HCT116 (cell line): ENCODE data around the gene KRT13. TPM values are rescaled to one million over a fixed set of nuclear protein-coding genes. Genes with fewer than 3 reads are reported as not detected.

Experiments used
- ATAC-seq: fragments of 200-7000 bp; cut with Tn5 transposase; 2 replicates; pipeline ENCODE4 v1.9.1; 2020; ENCODE audit warnings: mild to moderate bottlenecking, moderate library complexity
- BruUV-seq: library from RNA; stranded (reverse); fragments of 400-500 nt; replicated peaks from 2 replicates; lab custom pipeline; 2021; lab: Mats Ljungman, UMichigan
- CTCF ChIA-PET: fragments of 300-600 bp; sonication (Branson Sonifier 250); formaldehyde crosslinking; loops from one replicate; lab custom pipeline; 2021; ENCODE audit warnings: antibody characterized with exemption; lab: Charles Lee
- POLR2A ChIA-PET: fragments of 300-600, 350-600 bp; sonication (Branson Sonifier 250); formaldehyde crosslinking; loops from one replicate; lab custom pipeline; 2021; ENCODE audit warnings: antibody characterized with exemption; lab: Charles Lee
- RAD21 ChIA-PET, 2 experiments: fragments of 300-600 bp; sonication (Branson Sonifier 250); formaldehyde crosslinking; loops; one replicate each; lab custom pipeline; 2023; ENCODE audit warnings: low total read pairs in 2 of 2; ENCODE audit not compliant: uncharacterized antibody in 2 of 2, unreplicated experiment in 2 of 2, low non-redundant PET in 1 of 2; lab: Charles Lee
- DNase-seq: peaks from one replicate; pipeline ENCODE4 v3.0.0-alpha.2; 2010; ENCODE audit warnings: low read depth, low spot score
- H2AFZ ChIP-seq: fragments of 200-600 bp; shearing (Covaris generic), sonication (generic); 2 replicates; pipeline ENCODE4 v1.6.1; 2017; ENCODE audit warnings: low read depth, mixed run types, mixed read lengths, antibody characterized with exemption, low read length; ENCODE audit not compliant: poor library complexity, severe bottlenecking
- H3K27ac ChIP-seq: 2 replicates; pipeline ENCODE4 v1.5.1; 2012; ENCODE audit warnings: low read depth, low read length
- H3K27me3 ChIP-seq: fragments of 200-600 bp; sonication (generic); 2 replicates; pipeline ENCODE4 v1.6.1; 2016; ENCODE audit warnings: mixed run types, low read length, mixed read lengths; ENCODE audit not compliant: insufficient read depth
- H3K36me3 ChIP-seq, 2 experiments: fragments of 200-500 bp in 1 of 2; fragments of 200-600 bp in 1 of 2; sonication (Bioruptor generic) in 1 of 2; sonication (generic) in 1 of 2; 2 replicates each; pipeline versions ENCODE4 v1.5.1 to v1.6.1; 2014 to 2016; ENCODE audit warnings: low read length in 2 of 2, inconsistent platforms in 1 of 2, mixed read lengths in 1 of 2, mixed run types in 1 of 2; ENCODE audit not compliant: insufficient read depth in 2 of 2, control insufficient read depth in 1 of 2
- H3K4me1 ChIP-seq, 2 experiments: fragments of 200-600 bp in 1 of 2; sonication (generic) in 1 of 2; 2 replicates each; pipeline versions ENCODE4 v1.5.1 to v1.6.1; 2012 to 2017; ENCODE audit warnings: low read length in 2 of 2, inconsistent platforms in 1 of 2, mild to moderate bottlenecking in 1 of 2, mixed read lengths in 1 of 2, mixed run types in 1 of 2, moderate library complexity in 1 of 2; ENCODE audit not compliant: insufficient read depth in 2 of 2, control insufficient read depth in 1 of 2
- H3K4me2 ChIP-seq: fragments of 200-600 bp; sonication (generic); 2 replicates; pipeline ENCODE4 v1.6.1; 2017; ENCODE audit warnings: mixed run types, low read length, mixed read lengths
- H3K4me3 ChIP-seq, 2 experiments: fragments of 200-600 bp in 1 of 2; sonication (generic) in 1 of 2; replicated peaks in 1 of 2; 2 replicates each; pipeline ENCODE4 v1.5.1; 2011 to 2016; ENCODE audit warnings: low read length in 2 of 2, control low read depth in 1 of 2, low read depth in 1 of 2, mild to moderate bottlenecking in 1 of 2, mixed read lengths in 1 of 2, mixed run types in 1 of 2
- H3K79me2 ChIP-seq: fragments of 200-600 bp; sonication (generic); 2 replicates; pipeline ENCODE4 v1.6.1; 2017; ENCODE audit warnings: mild to moderate bottlenecking, mixed run types, low read length, moderate library complexity, mixed read lengths; ENCODE audit not compliant: insufficient read depth
- H3K9ac ChIP-seq: fragments of 200-600 bp; sonication (generic); 2 replicates; pipeline ENCODE4 v1.6.1; 2016; ENCODE audit warnings: low read length, mixed read lengths
- H3K9me2 ChIP-seq: fragments of 200-600 bp; sonication (generic), shearing (Covaris generic); 2 replicates; pipeline ENCODE4 v1.6.1; 2017; ENCODE audit warnings: mixed run types, mild to moderate bottlenecking, moderate library complexity; ENCODE audit not compliant: insufficient read depth
- H3K9me3 ChIP-seq, 2 experiments: fragments of 200-500 bp in 1 of 2; fragments of 200-600 bp in 1 of 2; sonication (Bioruptor generic) in 1 of 2; sonication (generic) in 1 of 2; 2 replicates each; pipeline ENCODE4 v1.6.1; 2014 to 2017; ENCODE audit warnings: low read length in 2 of 2, mixed read lengths in 2 of 2, inconsistent platforms in 1 of 2, low read depth in 1 of 2, mild to moderate bottlenecking in 1 of 2, mixed run types in 1 of 2, moderate library complexity in 1 of 2; ENCODE audit not compliant: control insufficient read depth in 1 of 2, insufficient read depth in 1 of 2
- H4K20me1 ChIP-seq: fragments of 200-600 bp; sonication (generic), shearing (Covaris generic); 2 replicates; pipeline ENCODE4 v1.6.1; 2017; ENCODE audit warnings: mixed run types, mild to moderate bottlenecking, moderate library complexity; ENCODE audit not compliant: insufficient read depth
- ELF1 ChIP-seq: IDR thresholded peaks from 2 replicates; pipeline ENCODE4 v1.6.1; 2012; ENCODE audit warnings: low read depth, borderline replicate concordance
- EZH2phosphoT487 ChIP-seq: fragments of 200-600 bp; IDR thresholded peaks from 2 replicates; pipeline ENCODE4 v1.6.1; 2018; ENCODE audit warnings: antibody characterized with exemption, borderline replicate concordance
- JUND ChIP-seq: IDR thresholded peaks from 2 replicates; pipeline ENCODE4 v1.6.1; 2012
- RAD21 ChIP-seq: IDR thresholded peaks from 2 replicates; pipeline ENCODE4 v1.6.1; 2012; ENCODE audit warnings: low read depth, mild to moderate bottlenecking
- REST ChIP-seq: IDR thresholded peaks from 2 replicates; pipeline ENCODE4 v1.6.1; 2012; ENCODE audit warnings: low read depth
- SP1 ChIP-seq: IDR thresholded peaks from 2 replicates; pipeline ENCODE4 v1.6.1; 2012; ENCODE audit warnings: low read depth
- TCF7L2 ChIP-seq: IDR thresholded peaks from 2 replicates; pipeline ENCODE4 v1.7.0; 2011; ENCODE audit warnings: borderline replicate concordance, inconsistent platforms; ENCODE audit not compliant: insufficient read depth, insufficient read length; ENCODE audit errors: extremely low read depth
- YY1 ChIP-seq: IDR thresholded peaks from 2 replicates; pipeline ENCODE4 v1.6.1; 2011; ENCODE audit warnings: low read length, low read depth, moderate library complexity, mild to moderate bottlenecking; ENCODE audit not compliant: insufficient replicate concordance; ENCODE audit errors: extremely low read depth
- ZNF274 ChIP-seq: fragments of 200-500 bp; sonication (Bioruptor generic); IDR thresholded peaks from 2 replicates; pipeline ENCODE4 v1.6.1; 2014; ENCODE audit warnings: mild to moderate bottlenecking, low read depth, low read length, inconsistent platforms
- intact Hi-C: fragments of 100-400 bp; cut with micrococcal nuclease; formaldehyde crosslinking; loops from 2 replicates; pipeline ENCODE4 v1.10.0; 2022
- total RNA-seq: library from RNA; stranded (reverse); gene quantifications from one replicate; pipeline ENCODE4 v1.2.1, GENCODE V29; 2021; ENCODE audit not compliant: unreplicated experiment
- TF ChIP-seq, protein P1 (sequence below): IDR thresholded peaks from 2 replicates; pipeline ENCODE4 v1.6.1; 2012
- TF ChIP-seq, protein P2 (sequence below): IDR thresholded peaks from 2 replicates; pipeline ENCODE4 v1.6.1; 2012

KRT13 gene
- total RNA-seq, 1 experiment from 2014 or later = 3.7 TPM

DNA sequence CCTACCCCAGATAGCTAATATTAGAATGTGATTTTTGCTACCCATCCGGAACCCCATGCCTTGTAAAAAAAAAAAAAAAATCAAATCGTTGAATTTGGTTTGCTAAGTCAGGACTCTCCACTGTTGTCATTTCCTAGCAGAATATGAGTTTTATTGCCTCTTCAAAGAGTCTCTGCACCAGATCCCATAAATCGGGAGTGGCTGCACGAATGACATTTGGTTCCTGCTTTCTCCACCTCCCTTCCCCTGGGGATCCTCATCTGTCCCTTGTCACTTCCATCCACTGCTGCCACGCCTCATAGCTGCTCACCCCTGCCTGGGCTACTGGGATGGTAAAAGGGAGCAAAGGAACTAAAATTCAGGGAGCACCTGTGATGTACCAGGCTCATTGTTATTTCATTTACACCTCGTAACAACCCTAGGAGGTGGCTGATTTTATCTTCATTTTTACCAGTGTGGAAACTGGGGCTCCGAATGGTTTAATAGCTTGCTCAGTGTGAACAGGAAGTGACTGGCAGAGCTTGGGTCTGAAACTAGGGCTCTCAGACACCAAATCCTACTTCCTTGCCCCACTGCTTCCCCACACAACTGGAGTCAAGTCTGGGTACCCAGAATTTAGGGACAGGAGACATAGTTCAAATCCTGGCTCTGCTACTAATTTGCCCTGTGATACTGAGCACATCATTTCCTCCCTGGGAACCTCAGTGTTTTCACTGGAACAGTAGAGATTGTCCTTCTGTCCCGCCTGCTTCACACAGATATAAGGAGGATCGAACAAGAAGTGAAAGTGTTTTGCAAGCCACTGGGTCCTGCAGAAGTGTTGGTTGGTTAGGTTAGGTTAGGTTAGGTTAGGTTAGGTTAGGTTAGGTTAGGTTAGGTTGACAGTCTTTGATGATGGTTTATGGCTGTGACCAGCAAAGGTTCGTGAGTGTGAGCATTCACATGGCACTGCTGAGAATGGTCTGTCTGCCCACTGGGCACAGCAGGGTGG lies 15.1 kb downstream of the KRT13 start:
- no peak overlapping the region for H3K9ac ChIP-seq
- H2AFZ ChIP-seq = no peak overlapping the region
- no peaks in the 10 kb centered on the region for H3K9me2 ChIP-seq
- TF ChIP-seq, protein P1, sequence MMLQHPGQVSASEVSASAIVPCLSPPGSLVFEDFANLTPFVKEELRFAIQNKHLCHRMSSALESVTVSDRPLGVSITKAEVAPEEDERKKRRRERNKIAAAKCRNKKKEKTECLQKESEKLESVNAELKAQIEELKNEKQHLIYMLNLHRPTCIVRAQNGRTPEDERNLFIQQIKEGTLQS = no peak
- TF ChIP-seq ELF1 (no peak), RAD21 (no peak), YY1 (no peak), REST (no peak), SP1 (no peak), JUND (no peak), ZNF274 (no peak), TCF7L2 (no peak), EZH2phosphoT487 (no peak)
- TF ChIP-seq, protein P2, sequence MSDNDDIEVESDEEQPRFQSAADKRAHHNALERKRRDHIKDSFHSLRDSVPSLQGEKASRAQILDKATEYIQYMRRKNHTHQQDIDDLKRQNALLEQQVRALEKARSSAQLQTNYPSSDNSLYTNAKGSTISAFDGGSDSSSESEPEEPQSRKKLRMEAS = no peak
- H3K4me2 ChIP-seq = no peak overlapping the region
- intact Hi-C loops = loop anchor here (10.0 kb wide), 1 partner anchor 75 kb away; no protein-coding TSS in a partner anchor
- no peaks in the 10 kb centered on the region for H4K20me1 ChIP-seq
- no peaks in the 10 kb centered on the region for H3K27me3 ChIP-seq
- CTCF ChIA-PET = interaction anchor here (1.0 to 2.1 kb wide), 3 partner anchors 59 to 173 kb away, joined by 3 to 5 read pairs (median 4); no protein-coding TSS in a partner anchor
- no peaks in the 10 kb centered on the region for H3K9me3 ChIP-seq
- DNase-seq (no peak), ATAC-seq (no peak)
- H3K79me2 ChIP-seq = no peaks in the 10 kb centered on the region
- POLR2A ChIA-PET = no interaction called here
- RAD21 ChIA-PET = interaction anchor here in 1 of 2 experiments (0.7 kb wide), 1 partner anchor 55 kb away, joined by 3 read pairs; no protein-coding TSS in a partner anchor
- H3K27ac ChIP-seq = no peak overlapping the region
- no peaks in the 10 kb centered on the region for H3K36me3 ChIP-seq
- peaks cover 9 to 29% of the 10 kb centered on the region in 2 experiments for H3K4me1 ChIP-seq
- no TSS peak for BruUV-seq
- H3K4me3 ChIP-seq = no peak overlapping the region
